PC-9 (cell line): Measurements from ENCODE around the gene CCDC80. TPM values are rescaled to one million over a fixed set of nuclear protein-coding genes. Genes with fewer than 3 reads are reported as not detected.

Experiments
- BruUV-seq: library from RNA; stranded (reverse); fragments of 400-500 nt; replicated peaks from 2 replicates; lab custom pipeline; 2021; lab: Mats Ljungman, UMichigan
- CTCF ChIA-PET: fragments of 300-600 bp; sonication (Branson Sonifier 250); formaldehyde crosslinking; loops from one replicate; lab custom pipeline; 2022; ENCODE audit warnings: antibody characterized with exemption; lab: Charles Lee
- POLR2A ChIA-PET: fragments of 300-600 bp; sonication (Branson Sonifier 250); formaldehyde crosslinking; loops from one replicate; lab custom pipeline; 2022; ENCODE audit warnings: antibody characterized with exemption; ENCODE audit not compliant: unreplicated experiment; lab: Charles Lee
- DNase-seq, 2 experiments: peaks; one replicate each; pipeline versions ENCODE4 v3.0.0 to v3.0.0-alpha.2; 2015 to 2022; ENCODE audit warnings: mixed read lengths in 1 of 2
- H2AFZ ChIP-seq: fragments of 200-600 bp; sonication (generic); 2 replicates; pipeline ENCODE4 v1.8.1; 2017; ENCODE audit warnings: antibody characterized with exemption
- H3F3A ChIP-seq: fragments of 200-600 bp; sonication (generic); 2 replicates; pipeline ENCODE4 v1.8.1; 2017; ENCODE audit warnings: antibody characterized with exemption, mild to moderate bottlenecking, low read depth; ENCODE audit not compliant: insufficient read depth
- H3K27ac ChIP-seq: fragments of 200-600 bp; sonication (generic); 2 replicates; pipeline ENCODE4 v1.6.1; 2016; ENCODE audit warnings: mixed run types
- H3K27me3 ChIP-seq: fragments of 200-600 bp; sonication (generic); 2 replicates; pipeline ENCODE4 v1.6.1; 2016; ENCODE audit warnings: low read depth, mixed run types; ENCODE audit not compliant: insufficient read depth
- H3K36me3 ChIP-seq: fragments of 200-600 bp; sonication (generic); 2 replicates; pipeline ENCODE4 v1.6.1; 2016; ENCODE audit warnings: low read depth, mixed run types
- H3K4me1 ChIP-seq: fragments of 200-600 bp; sonication (generic); replicated peaks from 2 replicates; pipeline ENCODE4 v1.6.1; 2016; ENCODE audit warnings: mixed run types; ENCODE audit not compliant: insufficient read depth
- H3K4me2 ChIP-seq: fragments of 200-600 bp; sonication (generic); 2 replicates; pipeline ENCODE4 v1.6.1; 2017; ENCODE audit warnings: mixed run types
- H3K4me3 ChIP-seq: fragments of 200-600 bp; sonication (generic); 2 replicates; pipeline ENCODE4 v1.6.1; 2016; ENCODE audit warnings: mixed run types
- H3K79me2 ChIP-seq: fragments of 200-600 bp; sonication (generic); 2 replicates; pipeline ENCODE4 v1.6.1; 2017; ENCODE audit warnings: low read depth, mixed run types
- H3K9me2 ChIP-seq: fragments of 200-600 bp; sonication (generic); 2 replicates; pipeline ENCODE4 v1.8.1; 2017; ENCODE audit warnings: mild to moderate bottlenecking; ENCODE audit not compliant: insufficient read depth
- H3K9me3 ChIP-seq: fragments of 200-600 bp; sonication (generic); 2 replicates; pipeline ENCODE4 v1.8.1; 2016; ENCODE audit warnings: low read depth; ENCODE audit not compliant: insufficient read depth
- H4K20me1 ChIP-seq: fragments of 200-600 bp; sonication (generic); 2 replicates; pipeline ENCODE4 v1.8.1; 2017; ENCODE audit not compliant: insufficient read depth
- EZH2 ChIP-seq: fragments of 200-600 bp; sonication (generic); IDR thresholded peaks from 2 replicates; pipeline ENCODE4 v1.8.0; 2017; ENCODE audit warnings: antibody characterized with exemption, low read depth
- intact Hi-C: fragments of 100-400 bp; cut with micrococcal nuclease; formaldehyde crosslinking; loops from one replicate; pipeline ENCODE4 v1.10.0; 2022; ENCODE audit not compliant: unreplicated experiment
- total RNA-seq: library from RNA; stranded (reverse); gene quantifications from 2 replicates; pipeline ENCODE4 v1.2.3, GENCODE V29; 2021
- TF ChIP-seq, protein P1 (sequence below): fragments of 200-600 bp; sonication (generic); conservative IDR thresholded peaks from 2 replicates; pipeline ENCODE4 v1.6.1; 2017; ENCODE audit warnings: mixed run types, antibody characterized with exemption, mild to moderate bottlenecking, moderate library complexity

The CCDC80 gene
- total RNA-seq, 1 experiment from 2014 or later, result 162 TPM

DNA sequence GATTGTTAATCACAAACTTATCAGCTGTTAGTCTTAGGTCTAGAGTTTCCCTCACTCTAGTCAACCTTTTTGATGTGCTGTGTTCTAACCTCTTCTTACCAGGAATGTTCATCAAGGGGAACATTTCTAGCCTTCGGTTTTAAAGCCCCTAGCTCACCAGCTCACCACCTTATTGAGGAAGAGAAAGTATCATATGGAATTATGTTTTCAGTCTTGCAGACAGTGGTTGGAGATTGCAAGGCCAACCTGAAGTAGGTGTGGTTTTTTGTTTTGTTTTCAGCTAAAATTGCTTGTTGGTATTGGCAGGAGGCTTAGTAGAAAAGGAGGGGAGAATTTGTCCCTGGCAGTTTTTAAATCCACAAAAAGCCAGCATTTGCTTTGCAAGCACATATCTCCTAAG lies 48.4 kb upstream of the CCDC80 start:
- Histone ChIP-seq H3F3A (peaks cover 14% of the 10 kb centered on the region), H3K4me1 (peaks cover 26% of the 10 kb centered on the region), H3K9me3 (no peaks in the 10 kb centered on the region), H4K20me1 (no peaks in the 10 kb centered on the region), H3K4me3 (no peak overlapping the region), H3K4me2 (no peak overlapping the region; the same call in 1 of the 2 replicates), H3K27ac (no peak overlapping the region), H3K27me3 (no peaks in the 10 kb centered on the region), H3K79me2 (no peaks in the 10 kb centered on the region), H3K9me2 (no peaks in the 10 kb centered on the region), H2AFZ (no peak overlapping the region), H3K36me3 (no peaks in the 10 kb centered on the region)
- DNase-seq, result no peak
- ChIA-PET CTCF (interaction anchor here (0.6 kb wide), 1 partner anchor 13 kb away, joined by 3 read pairs; no protein-coding TSS in a partner anchor), POLR2A (interaction anchor here (0.7 kb wide), 2 partner anchors 36 to 49 kb away, joined by 3 to 7 read pairs; no protein-coding TSS in a partner anchor)
- no peak for TF ChIP-seq EZH2
- TF ChIP-seq, protein P1, sequence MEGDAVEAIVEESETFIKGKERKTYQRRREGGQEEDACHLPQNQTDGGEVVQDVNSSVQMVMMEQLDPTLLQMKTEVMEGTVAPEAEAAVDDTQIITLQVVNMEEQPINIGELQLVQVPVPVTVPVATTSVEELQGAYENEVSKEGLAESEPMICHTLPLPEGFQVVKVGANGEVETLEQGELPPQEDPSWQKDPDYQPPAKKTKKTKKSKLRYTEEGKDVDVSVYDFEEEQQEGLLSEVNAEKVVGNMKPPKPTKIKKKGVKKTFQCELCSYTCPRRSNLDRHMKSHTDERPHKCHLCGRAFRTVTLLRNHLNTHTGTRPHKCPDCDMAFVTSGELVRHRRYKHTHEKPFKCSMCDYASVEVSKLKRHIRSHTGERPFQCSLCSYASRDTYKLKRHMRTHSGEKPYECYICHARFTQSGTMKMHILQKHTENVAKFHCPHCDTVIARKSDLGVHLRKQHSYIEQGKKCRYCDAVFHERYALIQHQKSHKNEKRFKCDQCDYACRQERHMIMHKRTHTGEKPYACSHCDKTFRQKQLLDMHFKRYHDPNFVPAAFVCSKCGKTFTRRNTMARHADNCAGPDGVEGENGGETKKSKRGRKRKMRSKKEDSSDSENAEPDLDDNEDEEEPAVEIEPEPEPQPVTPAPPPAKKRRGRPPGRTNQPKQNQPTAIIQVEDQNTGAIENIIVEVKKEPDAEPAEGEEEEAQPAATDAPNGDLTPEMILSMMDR, result no peak
- no TSS peak for BruUV-seq
- intact Hi-C loops, result no loop called here

DNA sequence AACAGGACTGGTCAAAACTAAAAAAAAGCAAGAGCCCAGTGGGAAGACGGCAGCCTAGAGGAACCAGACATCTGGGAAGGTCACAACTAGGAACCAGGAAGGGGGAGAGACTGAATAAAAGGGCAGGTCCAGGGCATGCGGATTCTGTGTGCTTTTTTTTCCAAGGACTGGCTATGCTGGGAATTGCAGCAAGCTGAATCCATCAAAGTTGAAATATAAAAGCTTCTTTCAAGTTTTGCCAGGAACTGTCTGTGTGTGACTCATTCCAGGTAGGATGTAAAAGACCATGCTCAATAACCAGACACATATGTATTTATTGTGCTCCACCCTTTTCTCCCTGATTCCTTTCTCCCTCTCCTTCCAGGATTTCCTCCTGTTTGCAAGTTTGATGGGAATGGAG lies 47.9 kb upstream of the CCDC80 start:
- H3K4me1 ChIP-seq, result peaks cover 26% of the 10 kb centered on the region
- TF ChIP-seq EZH2, result no peak
- TF ChIP-seq, protein P1, result no peak
- H3K27ac ChIP-seq, result no peak overlapping the region
- no peak for DNase-seq
- no peaks in the 10 kb centered on the region for H4K20me1 ChIP-seq
- H3K9me2 ChIP-seq, result no peaks in the 10 kb centered on the region
- ChIA-PET CTCF (interaction anchor here (0.6 kb wide), 1 partner anchor 12 kb away, joined by 3 read pairs; no protein-coding TSS in a partner anchor), POLR2A (interaction anchor here (0.7 kb wide), 1 partner anchor 48 kb away, joined by 7 read pairs; no protein-coding TSS in a partner anchor)
- H3F3A ChIP-seq, result peaks cover 14% of the 10 kb centered on the region
- no peaks in the 10 kb centered on the region for H3K79me2 ChIP-seq
- no peaks in the 10 kb centered on the region for H3K27me3 ChIP-seq
- H3K4me2 ChIP-seq, result peak overlapping the region; percentile 0; the same call in 1 of the 2 replicates
- H3K36me3 ChIP-seq, result no peaks in the 10 kb centered on the region
- no peak overlapping the region for H2AFZ ChIP-seq
- no peak overlapping the region for H3K4me3 ChIP-seq
- intact Hi-C loops, result no loop called here
- no peaks in the 10 kb centered on the region for H3K9me3 ChIP-seq
- BruUV-seq, result no TSS peak

DNA sequence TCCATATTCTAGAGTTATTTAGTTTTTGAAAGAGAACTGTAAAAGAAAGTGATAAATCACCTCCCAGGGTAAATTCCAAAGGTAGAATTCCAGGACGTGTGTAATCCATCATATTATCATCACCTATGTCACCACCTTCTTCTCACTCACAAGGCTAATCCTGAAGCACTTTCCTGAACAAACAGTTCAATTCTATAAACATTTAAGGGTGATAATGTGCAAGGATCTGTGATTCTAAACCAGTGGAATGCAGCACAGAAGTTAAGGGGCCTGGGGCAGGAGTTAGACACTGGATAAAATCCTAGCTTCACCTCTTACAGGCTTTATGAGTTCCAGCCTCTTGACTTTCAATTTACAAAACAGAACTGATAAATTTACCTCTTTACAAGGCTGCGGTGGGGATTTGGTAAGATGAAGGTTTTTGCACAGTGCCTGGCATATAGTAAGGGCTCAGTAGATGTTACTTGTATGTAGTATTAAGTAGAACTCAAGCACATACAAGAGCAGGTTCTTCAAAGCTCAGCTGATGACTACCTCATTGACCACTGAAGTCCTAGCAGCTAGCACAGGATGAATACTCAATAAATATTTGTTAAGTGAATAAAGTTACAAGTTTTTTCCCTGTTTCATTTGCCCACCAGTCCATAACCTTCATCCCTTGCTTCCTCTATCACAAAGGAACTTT lies 47.3 kb upstream of the CCDC80 start:
- TF ChIP-seq, protein P1, result no peak
- TF ChIP-seq EZH2, result no peak
- Histone ChIP-seq H3K9me2 (no peaks in the 10 kb centered on the region), H4K20me1 (no peaks in the 10 kb centered on the region), H3K4me3 (no peak overlapping the region), H3K27ac (no peak overlapping the region), H3K79me2 (no peaks in the 10 kb centered on the region), H3K9me3 (no peaks in the 10 kb centered on the region), H3F3A (peaks cover 14% of the 10 kb centered on the region), H3K36me3 (no peaks in the 10 kb centered on the region), H3K4me2 (peak overlapping the region; percentile 0; the same call in 1 of the 2 replicates), H3K4me1 (peaks cover 26% of the 10 kb centered on the region), H3K27me3 (no peaks in the 10 kb centered on the region), H2AFZ (no peak overlapping the region)
- no TSS peak for BruUV-seq
- POLR2A ChIA-PET, result no interaction called here
- CTCF ChIA-PET, result no interaction called here
- intact Hi-C loops, result no loop called here
- DNase-seq, result no peak
